AG08395 (cell line): ENCODE measurements around the gene TPRN.

Experiments
- DNase-seq: peaks from one replicate; pipeline ENCODE4 v3.0.0; 2012; ENCODE audit warnings: mixed read lengths, low spot score

TPRN gene

DNA sequence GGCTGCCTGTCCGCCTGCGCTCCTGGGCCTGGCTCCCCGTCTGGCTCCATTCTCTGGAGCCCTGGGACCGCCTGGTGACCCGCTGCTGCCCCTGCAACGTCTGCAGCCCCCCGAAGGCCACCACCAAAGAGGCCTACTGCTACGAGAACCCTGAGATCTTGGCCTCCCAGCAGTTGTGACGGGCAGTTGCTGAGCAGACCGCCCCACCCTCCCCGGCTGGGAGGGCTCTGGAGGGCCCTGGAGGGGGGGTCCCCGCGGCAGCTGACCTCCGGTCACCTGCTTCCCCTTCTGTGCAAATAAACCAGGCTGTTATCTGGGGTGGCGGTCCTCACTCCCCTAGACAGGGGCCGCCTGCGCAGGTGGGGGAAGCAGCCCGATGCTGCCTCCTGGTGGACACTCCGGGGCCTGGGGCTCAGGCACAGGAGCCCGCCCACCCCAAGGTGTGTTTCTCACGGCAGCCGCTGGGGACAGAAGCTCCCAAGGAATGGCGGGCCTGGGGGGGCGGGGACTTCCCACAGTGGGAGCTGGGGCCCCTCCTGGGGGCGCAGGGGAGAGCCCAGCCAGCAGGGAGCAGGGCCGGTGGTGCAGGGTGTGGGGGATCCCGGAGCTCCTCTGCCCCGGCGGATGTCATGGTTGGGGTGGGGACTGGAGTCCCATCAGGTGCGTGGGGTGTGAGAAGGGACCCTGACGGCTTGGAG lies 35.8 kb upstream of the TPRN start:
- DNase-seq = peak; percentile 91

DNA sequence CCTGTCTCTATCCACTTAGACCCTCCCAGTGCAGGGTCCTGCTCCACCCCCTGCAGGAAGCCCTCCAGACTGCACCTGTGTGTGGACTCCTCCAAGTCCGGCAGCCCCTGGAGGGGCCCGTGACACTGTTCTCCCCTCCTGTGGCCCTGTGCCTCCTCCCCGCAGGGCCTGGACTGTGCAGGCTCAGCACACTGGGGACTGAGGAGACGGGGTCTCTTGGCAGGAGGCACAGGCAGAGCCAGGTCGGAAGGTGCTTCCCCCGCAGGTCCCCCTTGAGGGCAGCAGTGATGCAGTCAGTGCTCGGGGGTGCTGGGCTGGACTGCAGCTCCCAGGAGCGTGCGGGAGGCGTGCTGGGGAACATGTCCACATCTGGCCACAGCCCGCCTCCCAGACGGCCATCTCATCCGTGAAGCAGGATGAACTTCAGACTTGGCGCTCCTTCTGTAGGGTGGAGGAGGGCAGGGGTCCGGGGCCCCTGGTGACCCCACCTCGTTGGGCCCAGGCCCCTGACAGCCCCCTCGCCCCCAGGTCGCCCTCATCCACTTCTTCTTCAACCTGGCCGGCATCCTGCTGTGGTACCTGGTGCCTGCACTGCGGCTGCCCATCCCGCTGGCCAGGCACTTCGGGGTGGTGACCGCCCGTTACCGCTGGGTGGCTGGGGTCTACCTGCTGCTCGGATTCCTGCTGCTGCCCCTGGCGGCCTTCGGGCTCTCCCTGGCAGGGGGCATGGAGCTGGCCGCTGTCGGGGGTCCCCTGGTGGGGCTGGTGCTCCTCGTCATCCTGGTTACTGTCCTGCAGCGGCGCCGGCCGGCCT lies 35.1 kb upstream of the TPRN start:
- no peak for DNase-seq

DNA sequence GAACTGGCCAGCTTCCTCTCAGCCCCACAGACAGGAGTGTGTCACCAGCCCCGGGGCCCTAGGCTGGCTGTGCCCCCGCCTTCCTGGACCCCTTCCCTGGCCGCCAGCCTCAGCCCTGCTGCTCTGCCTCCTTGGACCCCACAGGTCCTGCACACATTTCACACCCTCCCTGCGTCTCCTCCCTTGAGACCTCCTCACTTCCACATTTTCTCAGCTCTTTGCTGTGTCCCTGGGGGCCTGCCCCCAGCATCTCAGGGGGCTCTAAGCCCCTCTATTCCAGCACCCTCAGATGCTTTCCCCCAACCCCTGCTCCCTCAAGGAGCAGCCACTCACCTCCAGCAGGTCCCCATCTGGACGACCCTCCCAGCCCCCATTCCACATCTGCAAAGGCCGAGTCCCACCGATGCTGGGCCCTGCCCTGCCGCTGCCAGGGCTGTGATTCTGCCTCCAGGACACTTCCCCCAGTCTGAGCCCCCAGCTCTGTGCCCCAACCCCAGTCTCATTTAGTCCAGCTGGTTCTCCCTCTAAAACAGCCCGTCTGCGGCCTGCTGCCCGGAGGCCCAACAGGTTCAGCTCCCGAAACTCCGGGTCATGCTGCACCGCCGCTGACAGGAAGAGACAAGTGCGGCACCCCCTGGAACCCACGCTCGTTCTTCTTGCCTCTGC lies 34.4 kb upstream of the TPRN start:
- DNase-seq = no peak

- no peak for DNase-seq
Observed at GRCh38 chr9:137234055-137234697, 33.6 kb upstream of the TPRN start.

- no peak for DNase-seq
Observed at GRCh38 chr9:137233143-137233980, 32.8 kb upstream of the TPRN start.

DNA sequence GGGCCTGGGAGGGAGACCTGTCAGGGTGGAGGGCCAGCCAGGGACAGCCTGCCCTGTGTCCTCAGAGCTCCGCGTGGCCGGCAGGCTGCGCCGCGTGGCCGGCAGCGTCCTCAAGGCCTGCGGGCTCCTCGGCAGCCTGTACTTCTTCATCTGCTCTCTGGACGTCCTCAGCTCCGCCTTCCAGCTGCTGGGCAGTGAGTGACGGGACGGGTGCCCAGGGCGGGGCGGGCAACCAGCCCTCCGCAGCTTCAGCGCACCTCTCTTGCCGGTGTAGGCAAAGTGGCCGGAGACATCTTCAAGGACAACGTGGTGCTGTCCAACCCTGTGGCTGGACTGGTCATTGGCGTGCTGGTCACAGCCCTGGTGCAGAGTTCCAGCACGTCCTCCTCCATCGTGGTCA lies 32.0 kb upstream of the TPRN start:
- DNase-seq = no peak

DNA sequence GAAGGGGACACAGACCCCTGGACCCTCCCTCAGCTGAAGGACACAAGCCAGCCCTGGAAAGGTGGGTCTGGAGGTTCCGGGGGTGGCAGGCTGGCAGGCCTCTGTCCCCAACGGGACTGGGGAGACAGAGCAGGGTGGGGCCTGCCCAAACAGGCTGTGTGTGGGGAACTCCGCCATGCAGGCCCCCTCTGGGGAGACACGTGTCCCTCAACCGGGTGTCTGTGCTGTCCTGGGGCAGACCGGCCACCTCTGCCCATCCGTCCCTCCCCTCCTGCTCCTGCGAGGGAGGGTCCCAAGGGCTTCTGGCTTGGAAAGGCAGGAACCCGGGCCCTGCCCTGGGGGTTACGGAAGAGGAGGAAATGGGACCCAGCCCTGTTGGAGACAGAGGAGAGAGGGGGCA lies 31.6 kb upstream of the TPRN start:
- no peak for DNase-seq

DNA sequence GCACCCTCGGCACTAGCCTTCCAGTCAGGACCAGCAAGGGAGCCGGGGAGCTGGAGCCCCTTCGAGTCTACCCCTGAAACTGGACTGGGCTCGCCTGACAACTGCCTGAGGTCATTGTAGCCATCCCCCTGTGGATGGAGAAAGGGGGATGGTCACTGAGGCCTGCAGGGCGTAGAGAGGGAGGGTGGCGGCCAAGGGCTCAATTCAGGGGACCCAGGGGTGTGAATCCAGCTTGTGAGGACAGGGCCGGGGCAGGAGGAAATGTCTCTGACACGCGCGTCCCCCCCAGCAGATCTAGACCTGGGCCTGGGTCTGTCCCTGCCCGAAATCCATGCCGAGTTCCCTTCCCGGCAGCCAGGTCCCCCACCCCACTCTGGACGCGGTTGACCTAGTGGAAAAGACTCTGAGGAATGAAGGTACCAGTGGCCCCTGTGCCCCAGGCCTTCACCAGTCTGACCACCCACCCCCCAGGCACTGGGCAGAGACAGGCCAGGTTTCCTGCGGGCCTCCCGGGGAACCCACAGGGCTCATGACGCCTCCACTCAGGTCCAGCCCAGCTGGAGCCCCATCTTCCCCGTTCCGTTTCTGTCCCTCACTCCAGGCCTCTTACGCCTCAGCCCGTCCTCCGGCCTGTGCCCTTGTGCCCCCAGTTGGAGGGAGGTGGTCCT lies 31.0 kb upstream of the TPRN start:
- DNase-seq = no peak

GRCh38 chr9:137230705-137231371 lies 30.3 kb upstream of the TPRN start, which contains the start of gene SLC34A3:
Gene SLC34A3 (plus strand): TSS chr9:137230901. CDS start chr9:137231703, 802 bp downstream.
- no peak for DNase-seq

GRCh38 chr9:137229903-137230704 lies 29.6 kb upstream of the TPRN start:
- DNase-seq = no peak

GRCh38 chr9:137228968-137229896 lies 28.7 kb upstream of the TPRN start:
- DNase-seq = no peak

DNA sequence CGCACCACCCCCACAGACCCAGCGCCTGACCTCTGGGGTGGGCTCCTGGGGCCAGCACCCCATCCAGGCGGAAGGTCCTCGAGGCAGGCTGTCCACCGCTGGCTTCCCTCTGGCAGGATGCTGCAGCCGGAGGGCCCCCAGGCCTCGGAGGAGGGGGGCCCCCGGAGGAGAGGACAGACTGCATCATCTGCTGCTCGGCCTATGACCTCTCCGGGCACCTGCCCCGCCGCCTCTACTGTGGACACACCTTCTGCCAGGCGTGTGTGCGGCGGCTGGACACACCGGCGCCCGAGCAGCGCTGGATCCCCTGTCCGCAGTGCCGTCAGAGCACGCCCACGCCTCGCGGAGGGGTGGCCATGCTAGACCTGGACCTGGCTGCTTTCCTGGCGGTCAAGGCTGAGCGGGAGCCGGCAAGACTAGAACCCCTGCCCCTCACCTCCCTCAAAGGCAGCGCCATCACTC lies 28.0 kb upstream of the TPRN start:
- no peak for DNase-seq

DNA sequence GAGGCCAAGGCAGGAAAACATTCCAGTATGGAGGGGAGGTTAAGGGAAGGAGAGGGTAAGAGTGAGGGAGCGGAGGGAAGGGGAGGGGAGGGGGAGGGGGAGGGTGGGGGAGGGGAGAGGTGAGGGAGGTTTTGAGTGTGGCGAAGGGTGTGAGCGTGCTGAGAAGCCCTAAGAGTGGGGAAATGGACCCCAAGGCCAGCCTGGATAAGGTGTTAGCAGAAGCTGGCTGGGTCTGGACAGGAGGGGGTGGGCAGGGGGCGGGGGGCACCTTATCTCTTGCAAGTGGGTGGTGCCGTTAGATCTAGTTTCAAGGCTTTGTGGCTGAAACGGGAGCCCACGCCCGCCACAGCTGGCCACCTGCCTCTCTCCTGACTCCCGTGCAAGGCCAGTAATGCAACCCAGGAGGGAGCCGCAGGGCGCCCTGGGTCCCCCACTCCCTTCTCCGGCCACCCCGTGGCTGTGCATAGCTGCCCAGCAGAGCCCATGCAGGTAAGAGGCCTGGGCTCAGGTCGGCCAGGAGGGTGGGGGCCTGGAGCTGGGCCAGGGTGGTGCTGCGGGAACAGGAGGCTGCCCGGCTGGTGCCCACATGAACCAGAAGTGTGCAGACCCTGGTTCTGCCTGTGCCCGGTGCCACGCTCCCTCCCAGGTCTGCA lies 27.4 kb upstream of the TPRN start:
- DNase-seq = no peak

DNA sequence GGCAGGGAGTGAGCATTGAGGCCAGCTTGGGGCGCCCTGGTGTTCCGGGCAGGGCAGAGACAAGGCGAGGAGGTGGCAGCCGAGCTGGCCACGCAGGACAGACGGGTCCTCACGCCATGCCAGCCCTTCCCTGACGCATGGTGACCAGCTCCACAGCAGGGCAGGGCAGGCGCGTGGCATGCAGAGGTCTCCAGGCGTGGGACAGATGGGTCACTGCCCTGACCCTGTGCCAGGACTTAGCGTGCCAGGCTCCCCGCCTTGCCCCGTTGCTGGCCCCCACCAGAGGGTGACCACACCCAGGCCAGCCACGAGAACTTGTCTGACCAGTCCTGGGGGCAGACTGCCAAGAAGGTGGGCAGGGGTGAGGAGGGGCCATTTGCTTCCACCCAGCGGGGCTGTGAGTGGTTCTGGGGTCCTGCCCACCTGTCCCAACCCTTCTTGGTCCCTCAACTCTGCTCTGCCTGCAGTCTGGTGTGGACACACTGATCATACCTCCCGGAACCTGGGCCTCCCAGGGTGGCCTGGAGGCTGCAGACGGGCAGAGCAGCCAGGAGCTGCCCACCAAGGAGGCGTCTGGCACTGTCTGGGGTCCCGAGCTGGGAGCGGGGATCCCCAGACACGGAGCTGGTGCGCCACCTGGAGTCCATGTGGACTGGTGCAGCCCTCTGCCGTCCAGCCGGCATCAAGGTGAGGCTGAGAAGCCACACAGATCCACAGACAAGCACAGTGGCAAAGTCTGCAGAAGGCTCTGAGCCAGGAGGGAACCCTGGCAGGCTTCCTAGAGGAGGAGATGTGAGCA lies 26.7 kb upstream of the TPRN start, which contains the start of gene RNF224:
Gene RNF224 (plus strand): TSS at position 449 of the 799 bp plus-strand sequence. CDS start 834 bp downstream, outside the sequence.
- peak; percentile 77 for DNase-seq

GRCh38 chr9:137226338-137227053 lies 26.0 kb upstream of the TPRN start:
- peak; percentile 10 for DNase-seq
